GM19193 (cell line): ENCODE results near the gene CSNK2A1.

Experiments used
- POLR2A ChIP-seq: IDR thresholded peaks from 4 replicates; pipeline ENCODE4 v1.6.1; 2011; ENCODE audit not compliant: insufficient read depth, insufficient read length; ENCODE audit errors: extremely low read depth

Gene CSNK2A1

GRCh38 chr20:519999-520398 lies 23.6 kb downstream of the CSNK2A1 start:
- no peak for TF ChIP-seq POLR2A

- TF ChIP-seq POLR2A, result no peak
These were observed 26.4 kb downstream of the CSNK2A1 start for GRCh38 chr20:517221-517620.

- no peak for TF ChIP-seq POLR2A
These were observed 26.8 kb downstream of the CSNK2A1 start for GRCh38 chr20:516799-517198.

- TF ChIP-seq POLR2A, result no peak
These were observed 27.9 kb downstream of the CSNK2A1 start for GRCh38 chr20:515696-516095.

- TF ChIP-seq POLR2A, result no peak
These were observed 30.2 kb downstream of the CSNK2A1 start for GRCh38 chr20:513429-513828.

- TF ChIP-seq POLR2A, result no peak
These were observed 35.7 kb downstream of the CSNK2A1 start for GRCh38 chr20:507761-508332.

GRCh38 chr20:507006-507758 lies 36.4 kb downstream of the CSNK2A1 start:
- no peak for TF ChIP-seq POLR2A

- TF ChIP-seq POLR2A, result no peak
These were observed 38.9 kb downstream of the CSNK2A1 start for GRCh38 chr20:504632-505075.

GRCh38 chr20:503048-503737 lies 40.4 kb downstream of the CSNK2A1 start:
- no peak for TF ChIP-seq POLR2A

GRCh38 chr20:497979-498378 lies 45.6 kb downstream of the CSNK2A1 start:
- TF ChIP-seq POLR2A, result no peak

GRCh38 chr20:496126-496696 lies 47.4 kb downstream of the CSNK2A1 start:
- no peak for TF ChIP-seq POLR2A

GRCh38 chr20:492159-492558 lies 51.4 kb downstream of the CSNK2A1 start:
- no peak for TF ChIP-seq POLR2A

GRCh38 chr20:487655-488054 lies 55.9 kb downstream of the CSNK2A1 start:
- TF ChIP-seq POLR2A, result no peak

- no peak for TF ChIP-seq POLR2A
These were observed 59.6 kb downstream of the CSNK2A1 start for GRCh38 chr20:483815-484644.

GRCh38 chr20:481167-481566 lies 62.4 kb downstream of the CSNK2A1 start:
- no peak for TF ChIP-seq POLR2A
